Activated naive CD8-positive, alpha-beta T cell treated with anti-CD3 and anti-CD28 coated beads, Interleukin-2, amount 10 ng/mL, durations not matched to agents 7 days and 5 days (primary cell): ENCODE measurements around the gene PDE4D. TPM values are rescaled to one million over a fixed set of nuclear protein-coding genes. Genes with fewer than 3 reads are reported as not detected.

Experiments used
- ATAC-seq: fragments of 150-1000 bp; cut with Tn5 transposase; one replicate; pipeline ENCODE4 v1.10.0; 2021; ENCODE audit warnings: low read depth, moderate library complexity
- POLR2A ChIA-PET: fragments of 350-600 bp; sonication (Branson Sonifier 250); formaldehyde crosslinking; loops from one replicate; lab custom pipeline; 2021; ENCODE audit warnings: antibody characterized with exemption; lab: Charles Lee
- DNase-seq: peaks from one replicate; pipeline ENCODE4 v3.0.0; 2021
- H3K27ac Mint-ChIP-seq: one replicate; pipeline ENCODE4 v1.8.0; 2022; ENCODE audit warnings: mild to moderate bottlenecking, mixed read lengths
- H3K27me3 Mint-ChIP-seq: one replicate; pipeline ENCODE4 v1.8.0; 2022; ENCODE audit warnings: mild to moderate bottlenecking, moderate library complexity, mixed read lengths
- H3K36me3 Mint-ChIP-seq: one replicate; pipeline ENCODE4 v1.8.0; 2021; ENCODE audit warnings: mild to moderate bottlenecking, mixed read lengths
- H3K4me1 Mint-ChIP-seq: one replicate; pipeline ENCODE4 v1.8.0; 2021; ENCODE audit warnings: mixed read lengths
- H3K4me3 Mint-ChIP-seq: one replicate; pipeline ENCODE4 v1.8.0; 2022; ENCODE audit warnings: mild to moderate bottlenecking, moderate library complexity, mixed read lengths
- H3K9me3 Mint-ChIP-seq: one replicate; pipeline ENCODE4 v1.8.0; 2021; ENCODE audit warnings: mixed read lengths
- total RNA-seq, 2 experiments: library from RNA; stranded (reverse); gene quantifications; one replicate each; pipeline ENCODE4 v1.2.3, GENCODE V29; 2021

PDE4D gene
- total RNA-seq, 2 experiments from 2014 or later, result 65.1 to 67.1 TPM

DNA sequence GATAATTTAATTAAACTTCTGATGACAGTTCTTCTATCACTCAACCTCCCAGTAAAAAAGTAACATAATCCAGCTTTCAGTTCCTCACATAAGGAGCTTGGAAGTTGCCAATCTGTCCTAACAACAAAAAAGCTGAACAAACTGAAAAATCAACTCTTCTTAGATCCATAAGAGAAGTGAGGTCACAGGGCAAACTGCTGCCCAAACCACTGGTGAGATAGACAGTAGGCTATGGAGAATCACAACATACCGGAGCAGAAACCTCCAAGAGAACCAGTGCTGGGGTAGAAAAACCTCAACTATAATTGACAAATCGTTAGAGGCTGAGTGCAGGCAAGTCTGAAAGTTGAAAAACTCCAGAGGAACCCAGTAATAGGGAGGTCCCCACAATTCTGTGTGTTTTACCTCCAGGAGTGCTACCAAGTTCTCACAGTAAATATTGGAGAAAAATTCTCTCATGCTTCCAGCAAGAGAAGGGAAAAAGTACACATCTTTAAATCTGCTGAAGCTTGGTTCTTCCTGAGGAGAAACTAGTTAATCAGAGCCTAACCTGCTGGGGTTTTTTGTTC is 300.0 kb downstream of the PDE4D start:
- Mint-ChIP-seq H3K9me3 (no peaks in the 10 kb centered on the region), H3K4me3 (no peak overlapping the region), H3K27ac (no peak overlapping the region), H3K27me3 (peaks cover 2% of the 10 kb centered on the region), H3K4me1 (peaks cover 14% of the 10 kb centered on the region), H3K36me3 (no peaks in the 10 kb centered on the region)
- DNase-seq (no peak), ATAC-seq (no peak)
- POLR2A ChIA-PET, result no interaction called here

DNA sequence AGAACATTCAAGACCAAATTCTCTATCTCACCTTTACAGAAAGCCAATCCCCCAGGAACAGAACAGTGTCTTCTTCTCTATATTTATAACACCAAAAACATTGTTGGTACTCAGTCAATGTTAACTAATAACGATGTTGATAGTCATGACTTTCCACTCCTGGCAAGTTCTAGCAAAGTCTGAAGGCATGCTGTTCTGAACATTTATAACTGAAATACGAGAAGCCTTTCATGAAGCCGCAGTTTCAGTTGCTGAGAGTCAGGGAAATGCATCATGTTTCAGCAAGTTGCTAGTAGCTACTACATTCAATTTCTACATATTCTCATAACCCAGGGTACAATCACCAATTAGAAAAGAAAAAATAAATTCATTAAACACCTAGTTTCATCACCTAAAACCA is 301.4 kb downstream of the PDE4D start:
- Mint-ChIP-seq H3K4me1 (peaks cover 12% of the 10 kb centered on the region), H3K36me3 (no peaks in the 10 kb centered on the region), H3K27ac (no peak overlapping the region), H3K4me3 (no peak overlapping the region), H3K27me3 (peaks cover 12% of the 10 kb centered on the region), H3K9me3 (no peaks in the 10 kb centered on the region)
- DNase-seq (no peak), ATAC-seq (no peak)
- POLR2A ChIA-PET, result no interaction called here

GRCh38 chr5:59591162-59591561 is 302.4 kb downstream of the PDE4D start:
- POLR2A ChIA-PET, result no interaction called here
- no peak overlapping the region for H3K27ac Mint-ChIP-seq
- no peak for DNase-seq
- H3K4me1 Mint-ChIP-seq, result peaks cover 12% of the 10 kb centered on the region
- no peaks in the 10 kb centered on the region for H3K36me3 Mint-ChIP-seq
- ATAC-seq, result peak; percentile 88
- peaks cover 20% of the 10 kb centered on the region for H3K27me3 Mint-ChIP-seq
- no peak overlapping the region for H3K4me3 Mint-ChIP-seq
- no peaks in the 10 kb centered on the region for H3K9me3 Mint-ChIP-seq

DNA sequence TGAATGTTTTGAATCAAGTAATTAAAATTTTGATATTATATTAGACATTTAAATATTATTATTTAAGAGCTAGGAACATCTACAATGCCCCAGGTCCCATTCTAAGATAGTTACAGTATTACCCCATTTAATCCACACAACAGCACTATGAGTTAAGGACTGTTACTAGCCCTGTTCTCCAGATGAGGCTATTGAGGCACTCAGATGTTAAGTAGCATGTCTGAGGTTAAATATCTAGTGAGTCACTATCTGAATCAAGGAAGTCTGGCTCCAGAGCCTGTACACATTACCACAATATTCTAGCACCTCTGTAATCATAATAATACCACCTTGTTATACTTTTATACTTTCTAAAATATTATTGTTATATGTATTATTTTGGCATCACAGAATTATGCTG is 304.6 kb downstream of the PDE4D start:
- no peak overlapping the region for H3K4me3 Mint-ChIP-seq
- H3K4me1 Mint-ChIP-seq, result peaks cover 12% of the 10 kb centered on the region
- ATAC-seq (no peak), DNase-seq (no peak)
- H3K27ac Mint-ChIP-seq, result no peak overlapping the region
- no peaks in the 10 kb centered on the region for H3K36me3 Mint-ChIP-seq
- no peaks in the 10 kb centered on the region for H3K9me3 Mint-ChIP-seq
- POLR2A ChIA-PET, result no interaction called here
- peaks cover 24% of the 10 kb centered on the region for H3K27me3 Mint-ChIP-seq

GRCh38 chr5:59587489-59588337 is 305.8 kb downstream of the PDE4D start:
- Mint-ChIP-seq H3K36me3 (no peaks in the 10 kb centered on the region), H3K27ac (no peak overlapping the region), H3K9me3 (no peaks in the 10 kb centered on the region), H3K4me3 (no peak overlapping the region), H3K4me1 (peaks cover 12% of the 10 kb centered on the region), H3K27me3 (peaks cover 27% of the 10 kb centered on the region)
- POLR2A ChIA-PET, result no interaction called here
- ATAC-seq (no peak), DNase-seq (no peak)

GRCh38 chr5:59586841-59587240 is 306.7 kb downstream of the PDE4D start:
- ATAC-seq (no peak), DNase-seq (no peak)
- H3K4me3 Mint-ChIP-seq, result no peak overlapping the region
- no peaks in the 10 kb centered on the region for H3K9me3 Mint-ChIP-seq
- peaks cover 27% of the 10 kb centered on the region for H3K27me3 Mint-ChIP-seq
- no peaks in the 10 kb centered on the region for H3K36me3 Mint-ChIP-seq
- POLR2A ChIA-PET, result no interaction called here
- H3K27ac Mint-ChIP-seq, result no peak overlapping the region
- H3K4me1 Mint-ChIP-seq, result peaks cover 10% of the 10 kb centered on the region

- no peaks in the 10 kb centered on the region for H3K36me3 Mint-ChIP-seq
Measured at GRCh38 chr5:59584858-59585846, 308.4 kb downstream of the PDE4D start.

DNA sequence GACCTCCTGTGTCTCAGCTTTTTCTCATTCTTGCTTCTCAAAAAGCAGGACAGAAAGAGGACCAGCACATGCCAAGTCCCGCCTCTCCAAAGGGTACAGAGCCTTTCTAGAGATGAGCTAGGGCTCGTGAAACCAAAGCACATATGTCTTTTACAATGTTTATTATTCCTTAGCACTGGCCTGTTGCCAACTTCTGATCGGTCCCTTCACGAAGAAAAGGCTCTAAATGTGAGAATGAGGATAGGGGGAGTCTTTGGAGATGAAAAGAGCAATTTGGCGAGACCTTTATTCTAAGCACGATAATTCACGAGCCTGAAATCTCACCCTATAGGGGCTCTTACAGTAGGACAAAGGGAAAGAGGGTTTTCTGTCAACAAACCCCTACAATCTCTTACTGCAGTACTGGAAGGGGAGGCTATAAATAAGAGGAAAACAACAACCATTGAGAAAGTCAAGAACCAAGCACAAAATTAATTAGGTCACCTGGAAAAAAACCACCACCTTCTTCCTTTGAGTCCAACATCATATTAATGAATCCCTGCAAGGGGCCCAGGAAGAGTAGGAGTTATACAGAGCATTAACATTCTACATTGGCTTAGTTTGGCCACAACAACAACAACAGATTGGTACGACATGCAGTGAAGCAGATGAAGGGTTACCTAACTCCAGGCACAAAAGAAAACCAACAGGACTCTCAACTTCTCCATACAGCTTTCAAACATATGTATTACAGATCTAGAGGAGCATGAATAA is 309.5 kb downstream of the PDE4D start:
- DNase-seq (no peak), ATAC-seq (no peak)
- Mint-ChIP-seq H3K36me3 (no peaks in the 10 kb centered on the region), H3K9me3 (no peaks in the 10 kb centered on the region), H3K27ac (no peak overlapping the region), H3K4me3 (no peak overlapping the region), H3K4me1 (no peaks in the 10 kb centered on the region), H3K27me3 (peaks cover 27% of the 10 kb centered on the region)
- POLR2A ChIA-PET, result no interaction called here

More at GRCh38 chr5:59584858-59585846, 308.4 kb downstream of the PDE4D start:
- Mint-ChIP-seq H3K4me1 (no peaks in the 10 kb centered on the region), H3K27ac (no peak overlapping the region), H3K9me3 (no peaks in the 10 kb centered on the region), H3K4me3 (no peak overlapping the region), H3K27me3 (peaks cover 27% of the 10 kb centered on the region)
- ATAC-seq (no peak), DNase-seq (no peak)
- POLR2A ChIA-PET, result no interaction called here

DNA sequence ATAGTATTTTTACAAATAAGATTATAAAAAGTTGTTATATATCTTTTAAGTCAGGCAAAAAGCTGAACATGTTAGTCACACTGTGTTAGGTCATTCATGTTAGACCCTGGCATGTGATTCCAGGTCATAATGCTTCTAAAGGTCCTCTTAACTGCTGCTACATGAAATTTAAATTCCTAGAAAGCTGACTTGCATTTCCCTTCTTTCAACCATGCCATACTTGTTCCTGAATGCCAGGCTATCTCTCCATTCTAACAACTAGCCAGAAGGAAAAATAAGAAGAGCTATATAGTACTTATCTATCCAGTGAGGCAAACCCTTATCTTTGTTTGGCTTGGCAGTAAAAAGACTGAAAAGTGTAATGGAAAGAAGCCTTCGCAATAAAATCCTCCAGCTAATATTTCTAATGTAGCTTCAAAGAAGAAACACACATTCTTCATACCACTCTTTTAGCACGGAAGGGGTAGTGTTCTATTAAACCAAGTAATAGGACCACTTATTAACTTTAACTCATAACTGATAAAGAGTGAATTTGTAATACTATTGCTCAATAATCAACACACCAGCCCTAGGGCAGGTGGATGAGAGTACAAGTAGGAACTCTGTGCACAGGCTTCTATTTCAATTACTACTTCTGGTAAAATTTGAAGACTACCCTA is 310.2 kb downstream of the PDE4D start:
- Mint-ChIP-seq H3K27ac (no peak overlapping the region), H3K27me3 (peaks cover 32% of the 10 kb centered on the region), H3K9me3 (no peaks in the 10 kb centered on the region), H3K4me1 (no peaks in the 10 kb centered on the region), H3K4me3 (no peak overlapping the region), H3K36me3 (no peaks in the 10 kb centered on the region)
- POLR2A ChIA-PET, result no interaction called here
- DNase-seq, result no peak
- ATAC-seq, result no peak

GRCh38 chr5:59582746-59583145 is 310.8 kb downstream of the PDE4D start:
- POLR2A ChIA-PET, result no interaction called here
- ATAC-seq, result no peak
- no peak for DNase-seq
- no peak overlapping the region for H3K27ac Mint-ChIP-seq
- H3K4me3 Mint-ChIP-seq, result no peak overlapping the region
- H3K9me3 Mint-ChIP-seq, result no peaks in the 10 kb centered on the region
- H3K27me3 Mint-ChIP-seq, result peaks cover 28% of the 10 kb centered on the region
- H3K36me3 Mint-ChIP-seq, result no peaks in the 10 kb centered on the region
- no peaks in the 10 kb centered on the region for H3K4me1 Mint-ChIP-seq

GRCh38 chr5:59579824-59580167 is 313.7 kb downstream of the PDE4D start:
- no peak for DNase-seq
- Mint-ChIP-seq H3K27me3 (peaks cover 12% of the 10 kb centered on the region), H3K36me3 (no peaks in the 10 kb centered on the region), H3K27ac (no peak overlapping the region), H3K4me3 (no peak overlapping the region), H3K4me1 (no peaks in the 10 kb centered on the region), H3K9me3 (no peaks in the 10 kb centered on the region)
- no peak for ATAC-seq
- POLR2A ChIA-PET, result no interaction called here

DNA sequence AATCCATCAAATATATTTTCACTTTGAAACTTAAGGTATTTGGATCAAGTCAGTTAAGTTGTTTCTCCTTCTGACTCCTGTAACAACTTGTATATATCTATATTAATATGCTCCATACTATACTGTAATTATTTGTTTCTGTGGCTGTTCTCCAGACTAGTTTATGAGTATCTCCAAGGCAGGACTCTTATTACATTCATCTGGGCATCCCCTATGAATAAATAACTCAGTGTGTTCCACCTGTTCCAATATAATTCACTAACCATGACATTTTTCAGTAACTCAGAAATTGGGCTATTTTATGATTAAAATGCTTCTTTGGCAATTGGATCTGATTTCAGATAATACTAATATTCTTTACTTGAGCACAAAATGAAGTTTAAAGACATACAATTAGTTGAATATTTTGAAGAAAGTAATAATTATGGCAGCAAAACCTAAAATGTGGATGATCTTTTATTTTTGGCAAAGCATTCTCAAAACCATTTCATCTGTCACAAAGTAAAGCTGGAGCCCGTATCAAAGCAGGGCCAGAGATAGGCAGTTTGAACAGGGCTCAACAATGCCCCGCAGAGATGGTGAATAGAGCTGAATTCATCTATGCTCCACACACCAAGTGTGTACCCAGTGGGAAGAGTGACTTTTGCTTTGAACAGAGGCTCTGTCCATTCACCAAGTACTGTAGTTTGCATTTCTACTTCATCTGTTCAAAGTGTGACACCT is 314.3 kb downstream of the PDE4D start:
- Mint-ChIP-seq H3K27ac (no peak overlapping the region), H3K36me3 (no peaks in the 10 kb centered on the region)

More for the DNA sequence above, 314.3 kb downstream of the PDE4D start:
- ATAC-seq, result no peak
- no peak for DNase-seq
- H3K9me3 Mint-ChIP-seq, result no peaks in the 10 kb centered on the region
- peaks cover 9% of the 10 kb centered on the region for H3K27me3 Mint-ChIP-seq
- POLR2A ChIA-PET, result no interaction called here
- no peak overlapping the region for H3K4me3 Mint-ChIP-seq
- no peaks in the 10 kb centered on the region for H3K4me1 Mint-ChIP-seq
